ENCODE measurements around the gene MISP3.

The MISP3 gene

DNA sequence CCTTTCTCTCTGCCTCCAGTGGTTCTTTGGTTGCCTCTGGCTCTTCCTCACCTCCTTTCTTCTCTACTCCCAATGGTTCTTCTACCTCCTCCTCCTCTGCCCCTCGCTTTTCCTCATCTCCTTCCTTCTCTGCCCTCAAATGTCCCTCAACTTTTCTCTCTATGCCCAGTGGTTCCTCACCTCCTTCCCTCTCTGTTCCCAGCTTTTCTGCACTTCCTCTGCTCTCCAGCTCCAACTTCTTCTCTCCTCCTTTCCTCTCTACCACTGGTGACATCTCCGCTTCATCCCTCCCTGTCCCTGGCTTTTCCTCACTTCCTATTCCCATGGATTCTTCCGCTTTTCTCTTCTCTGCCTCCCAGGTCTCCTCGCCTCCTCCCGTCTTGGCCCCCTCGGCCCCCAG lies 18.5 kb upstream of the MISP3 start:
- no peak for DNase-seq (ENCODE audit: insufficient read length, low spot score)
- no peak for TF ChIP-seq CTCF (IDR thresholded peaks at IDR 0.05; ENCODE audit: insufficient read depth, missing control alignments)
- FAIRE-seq = no peak

DNA sequence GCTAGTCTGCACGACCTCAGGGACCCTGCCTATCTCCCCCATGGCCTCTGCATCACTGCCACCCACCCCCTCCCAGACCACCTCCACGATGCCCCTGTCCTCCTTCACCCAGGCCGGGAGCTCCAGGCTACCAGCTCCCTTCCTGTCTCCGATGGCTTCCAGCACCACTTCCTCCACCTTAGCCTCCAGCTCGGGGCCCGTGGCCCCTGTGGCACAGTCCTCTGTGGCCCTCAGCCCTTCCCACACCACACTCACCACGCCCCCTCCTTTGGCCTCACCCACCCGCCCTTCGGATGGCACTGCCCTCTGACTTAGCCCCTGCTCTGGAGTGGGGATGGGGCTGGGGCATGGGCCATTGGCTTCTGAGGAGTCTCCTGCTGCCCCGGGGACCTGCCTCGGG lies 17.9 kb upstream of the MISP3 start:
- no peak for FAIRE-seq
- no peak for TF ChIP-seq CTCF (IDR thresholded peaks at IDR 0.05; ENCODE audit: insufficient read depth, missing control alignments)
- DNase-seq (ENCODE audit: insufficient read length, low spot score) = no peak

- no peak for FAIRE-seq
- no peak for TF ChIP-seq CTCF (IDR thresholded peaks at IDR 0.05; ENCODE audit: insufficient read depth, missing control alignments)
- no peak for DNase-seq (ENCODE audit: insufficient read length, low spot score)
Observed at GRCh38 chr19:14055396-14055795, 17.2 kb upstream of the MISP3 start.

DNA sequence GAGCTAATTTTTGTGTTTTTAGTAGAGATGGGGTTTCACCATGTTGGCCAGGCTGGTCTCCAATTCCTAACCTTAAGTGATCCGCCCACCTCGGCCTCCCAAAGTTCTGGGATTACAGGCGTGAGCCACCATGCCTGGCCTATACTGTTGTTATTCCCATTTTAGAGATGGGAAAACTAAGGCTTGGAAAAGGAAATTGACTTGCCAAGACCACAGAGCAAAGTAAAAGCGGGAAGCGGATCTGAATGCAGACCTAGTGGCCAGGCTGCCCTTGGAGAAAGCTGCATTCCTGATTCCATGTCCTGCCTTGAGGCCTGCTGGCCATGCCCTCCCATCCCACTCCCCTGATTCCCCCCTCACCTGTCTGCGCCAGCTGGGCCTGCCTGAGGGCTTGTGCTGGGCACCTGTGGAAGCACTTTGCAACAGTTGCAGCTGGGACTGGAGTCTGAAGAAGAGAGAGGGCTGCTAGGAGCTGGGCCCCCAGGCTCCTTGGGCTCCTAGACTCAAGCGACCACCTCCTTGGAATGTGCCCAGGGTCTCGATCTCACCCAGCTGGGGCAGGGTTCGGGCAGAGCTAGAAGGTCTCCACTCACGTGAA lies 16.4 kb upstream of the MISP3 start:
- no peak for FAIRE-seq
- DNase-seq (ENCODE audit: insufficient read length, low spot score) = no peak

DNA sequence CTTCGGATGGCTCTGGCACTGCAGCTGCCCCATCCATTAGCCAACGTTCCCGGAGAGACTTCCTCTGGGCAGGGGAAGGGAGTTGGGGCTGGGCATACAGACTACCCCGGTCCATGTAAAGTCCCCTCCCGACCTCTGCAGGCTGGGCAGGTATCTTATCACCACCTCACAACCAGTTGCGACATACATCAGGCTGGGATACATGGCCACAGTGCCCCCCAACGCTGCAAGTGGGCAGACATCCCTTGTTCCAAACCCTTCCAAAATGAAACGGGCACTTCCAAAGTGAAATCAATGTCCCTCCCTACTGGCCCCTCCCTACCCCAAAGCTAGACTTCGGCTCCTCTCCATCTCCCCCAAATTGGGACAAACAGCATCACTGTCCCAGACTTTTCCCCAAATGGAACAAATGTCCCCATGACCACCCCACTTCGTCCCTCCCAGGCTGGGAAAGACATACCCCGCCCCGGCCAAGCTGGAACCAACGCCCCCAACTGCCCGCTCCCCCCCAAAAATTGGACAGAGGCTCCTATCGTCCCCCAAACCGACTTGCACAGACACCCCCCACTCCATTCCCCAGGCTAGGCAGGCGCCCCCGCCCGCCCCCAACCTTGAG lies 15.7 kb upstream of the MISP3 start:
- FAIRE-seq (no peak), DNase-seq (ENCODE audit: insufficient read length, low spot score) (no peak)
- TF ChIP-seq CTCF (IDR thresholded peaks at IDR 0.05; ENCODE audit: insufficient read depth, missing control alignments) = no peak

More for the DNA sequence above, 16.4 kb upstream of the MISP3 start:
- TF ChIP-seq CTCF (IDR thresholded peaks at IDR 0.05; ENCODE audit: insufficient read depth, missing control alignments) = no peak

- TF ChIP-seq CTCF (IDR thresholded peaks at IDR 0.05; ENCODE audit: insufficient read depth, missing control alignments) = no peak
- FAIRE-seq (no peak), DNase-seq (ENCODE audit: insufficient read length, low spot score) (no peak)
Observed at GRCh38 chr19:14058182-14059092, 14.1 kb upstream of the MISP3 start.
